ENCODE data around the gene USP17L5. TPM values are rescaled to one million over a fixed set of nuclear protein-coding genes. Genes with fewer than 3 reads are reported as not detected.
"Not testable (repeated sequence)": the region's sequence is repeated elsewhere in the genome, so short reads cannot be mapped to it uniquely, and the experiment has no call there.

USP17L5 gene, protein sequence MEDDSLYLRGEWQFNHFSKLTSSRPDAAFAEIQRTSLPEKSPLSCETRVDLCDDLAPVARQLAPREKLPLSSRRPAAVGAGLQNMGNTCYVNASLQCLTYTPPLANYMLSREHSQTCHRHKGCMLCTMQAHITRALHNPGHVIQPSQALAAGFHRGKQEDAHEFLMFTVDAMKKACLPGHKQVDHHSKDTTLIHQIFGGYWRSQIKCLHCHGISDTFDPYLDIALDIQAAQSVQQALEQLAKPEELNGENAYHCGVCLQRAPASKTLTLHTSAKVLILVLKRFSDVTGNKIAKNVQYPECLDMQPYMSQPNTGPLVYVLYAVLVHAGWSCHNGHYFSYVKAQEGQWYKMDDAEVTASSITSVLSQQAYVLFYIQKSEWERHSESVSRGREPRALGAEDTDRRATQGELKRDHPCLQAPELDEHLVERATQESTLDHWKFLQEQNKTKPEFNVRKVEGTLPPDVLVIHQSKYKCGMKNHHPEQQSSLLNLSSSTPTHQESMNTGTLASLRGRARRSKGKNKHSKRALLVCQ
- polyA plus RNA-seq (2012; ENCODE audit: missing spikeins): not detected

- not testable (repeated sequence) for FAIRE-seq; DNase-seq (ENCODE audit: insufficient read length)
Observed at GRCh38 chr4:9339103-9339502, at the start of gene USP17L5. Gene USP17L5 (plus strand): TSS chr4:9339403. CDS start chr4:9339403, 0 bp downstream.

DNA sequence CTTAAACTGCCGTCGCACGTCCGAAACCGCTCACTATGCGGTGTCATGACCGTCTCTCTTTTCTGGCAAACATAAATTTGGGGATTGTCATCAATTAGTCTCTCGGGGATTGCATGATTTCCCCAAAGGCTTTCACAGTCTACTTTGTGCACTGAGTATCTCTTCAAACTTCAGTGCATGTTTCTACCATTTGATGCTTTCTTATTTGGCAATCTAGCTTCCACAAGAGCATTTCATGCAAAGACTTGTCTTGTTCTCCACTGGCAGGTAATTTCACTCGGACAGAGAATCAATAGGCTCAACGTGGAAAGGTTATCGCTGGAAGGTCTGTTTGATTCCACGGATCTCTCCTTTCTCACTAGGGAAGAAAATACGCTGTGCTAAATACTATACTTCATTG is 15.0 kb upstream of the USP17L5 start:
- FAIRE-seq; DNase-seq (ENCODE audit: insufficient read length): not testable (repeated sequence)

DNA sequence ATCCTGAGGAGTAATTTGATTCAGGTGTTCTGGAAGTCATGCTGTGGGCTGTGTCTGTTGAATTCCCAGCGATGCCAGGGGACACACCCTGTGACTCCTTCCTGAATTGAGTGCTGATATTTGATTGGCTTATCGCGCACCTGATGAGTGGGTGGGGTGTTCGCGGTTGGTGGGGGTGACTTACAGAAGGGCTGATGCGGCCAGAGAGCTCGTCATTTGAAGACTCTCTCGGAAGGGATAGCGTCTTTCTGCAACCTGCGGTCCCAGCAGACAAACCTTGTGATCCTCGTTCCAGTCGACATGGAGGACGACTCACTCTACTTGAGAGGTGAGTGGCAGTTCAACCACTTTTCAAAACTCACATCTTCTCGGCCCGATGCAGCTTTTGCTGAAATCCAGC is 14.3 kb upstream of the USP17L5 start, which contains the start of gene USP17L24:
USP17L24 (plus strand) TSS at position 301 of the 400 bp plus-strand sequence; CDS start at position 301, 0 bp downstream.
- not testable (repeated sequence) for FAIRE-seq; DNase-seq (ENCODE audit: insufficient read length)

GRCh38 chr4:9329611-9330010 is 9.6 kb upstream of the USP17L5 start, which contains the start of gene USP17L25:
Gene USP17L25 (plus strand): TSS chr4:9329911. CDS start chr4:9329911, 0 bp downstream.
- not testable (repeated sequence) for FAIRE-seq; DNase-seq (ENCODE audit: insufficient read length)

DNA sequence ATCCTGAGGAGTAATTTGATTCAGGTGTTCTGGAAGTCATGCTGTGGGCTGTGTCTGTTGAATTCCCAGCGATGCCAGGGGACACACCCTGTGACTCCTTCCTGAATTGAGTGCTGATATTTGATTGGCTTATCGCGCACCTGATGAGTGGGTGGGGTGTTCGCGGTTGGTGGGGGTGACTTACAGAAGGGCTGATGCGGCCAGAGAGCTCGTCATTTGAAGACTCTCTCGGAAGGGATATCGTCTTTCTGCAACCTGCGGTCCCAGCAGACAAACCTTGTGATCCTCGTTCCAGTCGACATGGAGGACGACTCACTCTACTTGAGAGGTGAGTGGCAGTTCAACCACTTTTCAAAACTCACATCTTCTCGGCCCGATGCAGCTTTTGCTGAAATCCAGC is 4.8 kb upstream of the USP17L5 start, which contains the start of gene USP17L26:
USP17L26 (plus strand) TSS at position 301 of the 400 bp plus-strand sequence; CDS start at position 301, 0 bp downstream.
- not testable (repeated sequence) for DNase-seq (ENCODE audit: insufficient read length); FAIRE-seq

DNA sequence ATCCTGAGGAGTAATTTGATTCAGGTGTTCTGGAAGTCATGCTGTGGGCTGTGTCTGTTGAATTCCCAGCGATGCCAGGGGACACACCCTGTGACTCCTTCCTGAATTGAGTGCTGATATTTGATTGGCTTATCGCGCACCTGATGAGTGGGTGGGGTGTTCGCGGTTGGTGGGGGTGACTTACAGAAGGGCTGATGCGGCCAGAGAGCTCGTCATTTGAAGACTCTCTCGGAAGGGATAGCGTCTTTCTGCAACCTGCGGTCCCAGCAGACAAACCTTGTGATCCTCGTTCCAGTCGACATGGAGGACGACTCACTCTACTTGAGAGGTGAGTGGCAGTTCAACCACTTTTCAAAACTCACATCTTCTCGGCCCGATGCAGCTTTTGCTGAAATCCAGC is 4.6 kb downstream of the USP17L5 start, which contains the start of gene USP17L27:
USP17L27 (plus strand) TSS at position 301 of the 400 bp plus-strand sequence; CDS start at position 301, 0 bp downstream.
- FAIRE-seq; DNase-seq (ENCODE audit: insufficient read length): not testable (repeated sequence)

- not testable (repeated sequence) for DNase-seq (ENCODE audit: insufficient read length); FAIRE-seq
Observed at GRCh38 chr4:9348593-9348992, 9.4 kb downstream of the USP17L5 start, which contains the start of gene USP17L28. Gene USP17L28 (plus strand): TSS chr4:9348893. CDS start chr4:9348893, 0 bp downstream.

DNA sequence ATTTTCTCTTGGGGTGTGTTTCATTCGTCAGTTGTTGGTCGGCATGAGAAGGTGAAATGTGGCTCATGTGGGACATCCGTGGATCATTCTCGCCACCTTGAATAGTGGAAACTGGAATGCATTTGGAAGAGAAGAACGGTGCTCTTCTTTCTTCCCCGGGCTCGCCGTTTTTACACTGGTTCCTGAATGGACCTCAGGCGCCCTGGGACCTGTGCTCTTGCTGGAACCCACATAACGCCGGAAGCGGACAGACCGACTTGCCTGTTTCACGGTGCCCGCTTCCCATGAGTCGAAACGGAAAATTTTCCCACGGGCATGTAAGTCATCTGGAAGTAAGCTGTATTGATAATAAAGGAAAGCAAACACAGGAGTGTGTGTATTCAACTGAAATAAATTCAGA is 11.7 kb downstream of the USP17L5 start:
- DNase-seq (ENCODE audit: insufficient read length); FAIRE-seq: not testable (repeated sequence)

DNA sequence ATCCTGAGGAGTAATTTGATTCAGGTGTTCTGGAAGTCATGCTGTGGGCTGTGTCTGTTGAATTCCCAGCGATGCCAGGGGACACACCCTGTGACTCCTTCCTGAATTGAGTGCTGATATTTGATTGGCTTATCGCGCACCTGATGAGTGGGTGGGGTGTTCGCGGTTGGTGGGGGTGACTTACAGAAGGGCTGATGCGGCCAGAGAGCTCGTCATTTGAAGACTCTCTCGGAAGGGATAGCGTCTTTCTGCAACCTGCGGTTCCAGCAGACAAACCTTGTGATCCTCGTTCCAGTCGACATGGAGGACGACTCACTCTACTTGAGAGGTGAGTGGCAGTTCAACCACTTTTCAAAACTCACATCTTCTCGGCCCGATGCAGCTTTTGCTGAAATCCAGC is 14.1 kb downstream of the USP17L5 start, which contains the start of gene USP17L29:
USP17L29 (plus strand) TSS at position 301 of the 400 bp plus-strand sequence; CDS start at position 301, 0 bp downstream.
- not testable (repeated sequence) for DNase-seq (ENCODE audit: insufficient read length); FAIRE-seq

- not testable (repeated sequence) for FAIRE-seq
Observed at GRCh38 chr4:9362829-9363228, 23.6 kb downstream of the USP17L5 start, which contains the start of gene USP17L30. Gene USP17L30 (plus strand): TSS chr4:9363129. CDS start chr4:9363129, 0 bp downstream.

DNA sequence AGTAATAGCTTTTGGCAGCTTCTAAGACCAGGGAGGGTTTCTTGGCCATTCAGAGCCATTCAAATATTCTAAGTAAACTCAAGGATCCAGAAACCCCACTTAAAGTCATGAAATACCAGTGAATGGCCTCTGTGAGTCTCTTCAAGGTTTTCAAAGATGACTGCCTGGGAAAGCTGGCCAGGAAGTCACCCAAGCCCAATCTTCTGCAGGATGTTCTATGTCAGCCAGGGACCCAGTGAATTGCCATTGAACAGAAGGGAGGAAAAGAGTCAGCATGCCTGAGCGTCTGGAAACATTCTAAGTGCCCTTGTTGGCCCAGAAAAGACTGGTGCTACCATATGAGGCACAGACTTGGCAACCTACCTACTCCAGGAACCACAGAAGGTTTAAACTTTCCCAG is 40.7 kb downstream of the USP17L5 start:
- not testable (repeated sequence) for FAIRE-seq; DNase-seq (ENCODE audit: insufficient read length)

More at GRCh38 chr4:9362829-9363228, 23.6 kb downstream of the USP17L5 start, which contains the start of gene USP17L30:
- not testable (repeated sequence) for DNase-seq (ENCODE audit: insufficient read length)

DNA sequence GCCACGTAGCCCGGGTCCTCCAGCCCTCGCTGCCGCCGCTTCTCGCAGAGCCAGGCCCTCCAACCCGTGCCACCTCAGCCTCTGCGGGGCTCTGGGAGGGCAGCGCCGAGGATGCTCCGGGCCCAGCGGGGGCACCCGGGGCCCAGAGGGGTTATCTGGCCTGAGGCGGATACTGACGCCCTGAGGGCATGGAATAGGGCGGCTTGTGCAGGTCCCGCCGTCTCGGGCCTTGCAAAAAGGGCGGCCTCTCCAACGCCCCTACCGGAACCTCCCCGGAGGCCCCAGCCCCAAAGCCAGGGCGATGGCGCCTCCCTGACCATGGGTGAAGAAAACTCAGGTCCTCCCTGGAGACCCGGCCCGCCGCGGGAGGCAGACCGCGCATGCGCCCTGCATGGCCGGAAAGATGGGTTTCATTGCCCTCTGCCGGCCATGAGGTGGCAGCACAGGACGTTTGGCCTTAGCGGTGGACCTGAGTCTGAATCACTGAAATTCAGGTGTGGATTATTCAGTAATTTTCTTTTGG is 41.9 kb downstream of the USP17L5 start:
- FAIRE-seq: peak; percentile 74
- DNase-seq (ENCODE audit: insufficient read length): not testable (repeated sequence)

GRCh38 chr4:9384126-9384525 is 44.9 kb downstream of the USP17L5 start:
- FAIRE-seq (no peak), DNase-seq (ENCODE audit: insufficient read length) (no peak)
- TF ChIP-seq POLR2A (IDR thresholded peaks at IDR 0.05; ENCODE audit: low read depth, low read length): no peak
- no peak for TF ChIP-seq TAF1 (IDR thresholded peaks at IDR 0.05; ENCODE audit: borderline replicate concordance, low read depth, low read length)
- TF ChIP-seq POLR2AphosphoS5 (IDR thresholded peaks at IDR 0.05; ENCODE audit: low read depth, low read length): no peak

DNA sequence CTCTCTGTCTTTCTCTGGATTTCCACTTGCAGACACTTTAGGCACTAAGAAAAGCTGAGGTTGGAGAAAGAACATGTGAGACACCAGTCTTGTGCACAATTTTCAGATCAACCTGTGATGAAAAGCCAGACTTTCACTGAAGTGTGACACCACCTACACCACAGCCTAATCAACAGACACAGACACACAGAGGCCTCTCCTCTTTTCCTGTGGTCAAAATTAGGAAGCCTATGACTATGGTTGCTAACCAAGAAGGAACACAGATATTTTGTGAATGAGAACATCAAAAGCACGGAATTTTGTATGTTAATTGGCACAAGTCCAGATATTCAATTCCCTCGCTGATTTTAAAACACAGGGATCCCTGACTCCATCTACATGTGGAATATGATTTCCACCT is 49.8 kb downstream of the USP17L5 start:
- not testable (repeated sequence) for FAIRE-seq; DNase-seq (ENCODE audit: insufficient read length)
